ENCODE data around the gene CUL1.

CUL1 gene

DNA sequence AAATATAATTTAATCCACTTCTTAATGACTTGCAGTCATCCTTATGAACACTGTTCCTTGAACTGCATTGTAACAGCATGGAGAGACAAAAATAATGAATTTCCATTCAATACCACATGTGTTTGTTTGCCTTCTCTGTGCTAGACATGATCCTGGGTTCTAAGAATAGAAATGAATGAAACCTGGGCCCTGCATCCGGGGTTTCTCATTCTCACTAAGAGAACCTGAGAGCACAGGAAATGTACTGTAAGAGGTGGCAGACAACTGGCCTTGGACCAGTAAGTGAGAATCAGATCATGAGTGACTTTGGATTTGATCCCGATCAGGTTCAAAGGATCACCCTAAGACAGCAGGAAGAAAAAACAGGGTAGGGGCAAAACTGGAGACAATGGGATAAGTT lies 37.2 kb upstream of the CUL1 start:
- H3K79me1 ChIP-seq (replicated peaks; ENCODE audit: low read length, poor library complexity, severe bottlenecking): no peaks in the 10 kb centered on the region
- no peak overlapping the region for H2AFZ ChIP-seq (ENCODE audit: low read depth, low read length)
- no peak overlapping the region for H3K27ac ChIP-seq (ENCODE audit: low read length, poor library complexity, severe bottlenecking)
- H4K91ac ChIP-seq (ENCODE audit: low read length): no peak overlapping the region
- H2BK12ac ChIP-seq (ENCODE audit: low read length in 2 of 2): no peak overlapping the region
- no peaks in the 10 kb centered on the region for H3K36me3 ChIP-seq (ENCODE audit: control insufficient read depth in 1 of 2, insufficient read depth in 2 of 2, low read depth in 1 of 2, low read length in 2 of 2)
- peaks cover 1% of the 10 kb centered on the region for H3K4me1 ChIP-seq (ENCODE audit: control insufficient read depth, insufficient read depth, low read depth, low read length)
- no peak overlapping the region for H2BK15ac ChIP-seq (ENCODE audit: low read depth, poor library complexity, severe bottlenecking)
- H4K8ac ChIP-seq (ENCODE audit: low read length): no peak overlapping the region
- H3K18ac ChIP-seq (ENCODE audit: low read depth in 1 of 2, low read length in 2 of 2): no peak overlapping the region
- WGBS: 99% methylated on average over 2 of the region's 2 CpGs
- H2BK120ac ChIP-seq (ENCODE audit: low read depth, low read length): no peak overlapping the region
- no peak overlapping the region for H3K14ac ChIP-seq (ENCODE audit: low read length in 2 of 2)
- no peaks in the 10 kb centered on the region for H3K27me3 ChIP-seq (ENCODE audit: control insufficient read depth in 1 of 2, insufficient read depth in 1 of 2, low read length in 2 of 2)
- no peak overlapping the region for H3K4me2 ChIP-seq (ENCODE audit: low read length, poor library complexity, severe bottlenecking)
- no peak for DNase-seq
- H3K4me3 ChIP-seq (ENCODE audit: insufficient read depth in 1 of 2, low read depth in 1 of 2, low read length in 2 of 2): no peak overlapping the region
- no peaks in the 10 kb centered on the region for H3K9me3 ChIP-seq (ENCODE audit: control insufficient read depth, low read length)
- no peak overlapping the region for H3K9ac ChIP-seq (ENCODE audit: low read length)
- no peak overlapping the region for H3K4ac ChIP-seq (ENCODE audit: low read depth in 1 of 2, low read length in 2 of 2)
- H3K23ac ChIP-seq (ENCODE audit: low read length in 2 of 2): no peak overlapping the region
- H2AK5ac ChIP-seq (ENCODE audit: low read length, severe bottlenecking): no peak overlapping the region
- no peak overlapping the region for H2BK5ac ChIP-seq (ENCODE audit: low read depth, low read length, poor library complexity, severe bottlenecking)

DNA sequence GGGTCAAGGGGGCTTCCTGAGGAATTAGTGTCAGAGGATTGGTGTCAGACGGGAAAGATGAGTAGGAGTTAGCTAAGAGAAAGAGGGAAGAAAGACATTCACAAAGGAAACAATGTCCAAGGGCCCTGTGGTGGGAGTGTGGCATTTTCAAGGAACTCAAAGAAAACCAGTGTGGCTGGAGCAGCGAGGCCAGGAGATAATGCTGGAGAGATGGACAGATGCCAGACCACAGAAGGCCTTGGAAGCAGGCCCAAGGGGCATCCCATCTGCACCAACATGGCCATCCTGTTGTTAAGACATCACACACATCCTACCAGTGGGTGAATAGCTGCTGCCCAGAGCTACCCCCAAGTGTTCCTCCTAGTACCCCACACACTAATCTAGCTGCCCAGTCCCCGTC lies 36.1 kb upstream of the CUL1 start:
- H3K23ac ChIP-seq (ENCODE audit: low read length in 2 of 2): no peak overlapping the region
- H3K79me1 ChIP-seq (replicated peaks; ENCODE audit: low read length, poor library complexity, severe bottlenecking): no peaks in the 10 kb centered on the region
- H2AFZ ChIP-seq (ENCODE audit: low read depth, low read length): no peak overlapping the region
- H2BK12ac ChIP-seq (ENCODE audit: low read length in 2 of 2): no peak overlapping the region
- H3K4ac ChIP-seq (ENCODE audit: low read depth in 1 of 2, low read length in 2 of 2): no peak overlapping the region
- H2BK5ac ChIP-seq (ENCODE audit: low read depth, low read length, poor library complexity, severe bottlenecking): no peak overlapping the region
- DNase-seq: no peak
- no peak overlapping the region for H3K9ac ChIP-seq (ENCODE audit: low read length)
- no peak overlapping the region for H2AK5ac ChIP-seq (ENCODE audit: low read length, severe bottlenecking)
- no peak overlapping the region for H3K14ac ChIP-seq (ENCODE audit: low read length in 2 of 2)
- H4K8ac ChIP-seq (ENCODE audit: low read length): no peak overlapping the region
- no peak overlapping the region for H2BK120ac ChIP-seq (ENCODE audit: low read depth, low read length)
- no peak overlapping the region for H3K18ac ChIP-seq (ENCODE audit: low read depth in 1 of 2, low read length in 2 of 2)
- H3K36me3 ChIP-seq (ENCODE audit: control insufficient read depth in 1 of 2, insufficient read depth in 2 of 2, low read depth in 1 of 2, low read length in 2 of 2): no peaks in the 10 kb centered on the region
- no peaks in the 10 kb centered on the region for H3K9me3 ChIP-seq (ENCODE audit: control insufficient read depth, low read length)
- H3K27ac ChIP-seq (ENCODE audit: low read length, poor library complexity, severe bottlenecking): no peak overlapping the region
- H2BK15ac ChIP-seq (ENCODE audit: low read depth, poor library complexity, severe bottlenecking): no peak overlapping the region
- 77% methylated on average over 3 of the region's 3 CpGs for WGBS
- no peak overlapping the region for H3K4me2 ChIP-seq (ENCODE audit: low read length, poor library complexity, severe bottlenecking)
- no peak overlapping the region for H3K4me3 ChIP-seq (ENCODE audit: insufficient read depth in 1 of 2, low read depth in 1 of 2, low read length in 2 of 2)
- H3K4me1 ChIP-seq (ENCODE audit: control insufficient read depth, insufficient read depth, low read depth, low read length): peaks cover 1% of the 10 kb centered on the region
- no peak overlapping the region for H4K91ac ChIP-seq (ENCODE audit: low read length)
- no peaks in the 10 kb centered on the region for H3K27me3 ChIP-seq (ENCODE audit: control insufficient read depth in 1 of 2, insufficient read depth in 1 of 2, low read length in 2 of 2)

DNA sequence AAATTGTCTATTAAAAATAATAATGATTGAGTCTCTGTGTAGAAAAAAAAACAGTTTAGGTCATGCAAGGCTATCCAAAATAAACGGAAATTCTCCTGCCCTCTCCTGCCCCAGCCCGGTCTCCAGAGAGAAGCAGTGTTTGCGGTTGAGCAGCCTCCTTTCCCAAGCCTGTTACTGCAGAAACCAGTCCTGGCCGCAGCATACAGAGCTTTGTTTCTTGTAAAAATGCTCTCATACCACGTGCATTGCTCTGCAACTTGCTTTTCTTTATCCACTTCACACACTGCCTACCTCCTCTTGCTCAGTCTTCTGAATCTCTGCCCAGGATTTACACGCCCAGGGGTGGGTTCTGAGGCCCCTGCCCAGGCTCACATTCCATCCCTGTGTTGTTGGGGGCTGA lies 34.4 kb upstream of the CUL1 start:
- Histone ChIP-seq H3K4me1 (ENCODE audit: control insufficient read depth, insufficient read depth, low read depth, low read length) (peaks cover 1% of the 10 kb centered on the region), H3K27ac (ENCODE audit: low read length, poor library complexity, severe bottlenecking) (no peak overlapping the region), H3K4me2 (ENCODE audit: low read length, poor library complexity, severe bottlenecking) (no peak overlapping the region), H3K79me1 (replicated peaks; ENCODE audit: low read length, poor library complexity, severe bottlenecking) (no peaks in the 10 kb centered on the region), H2AFZ (ENCODE audit: low read depth, low read length) (no peak overlapping the region), H3K9me3 (ENCODE audit: control insufficient read depth, low read length) (no peaks in the 10 kb centered on the region), H2BK5ac (ENCODE audit: low read depth, low read length, poor library complexity, severe bottlenecking) (no peak overlapping the region), H4K8ac (ENCODE audit: low read length) (no peak overlapping the region), H3K4me3 (ENCODE audit: insufficient read depth in 1 of 2, low read depth in 1 of 2, low read length in 2 of 2) (peak overlapping the region in 1 of 2 experiments; percentile 30), H2BK120ac (ENCODE audit: low read depth, low read length) (no peak overlapping the region), H3K36me3 (ENCODE audit: control insufficient read depth in 1 of 2, insufficient read depth in 2 of 2, low read depth in 1 of 2, low read length in 2 of 2) (no peaks in the 10 kb centered on the region), H2AK5ac (ENCODE audit: low read length, severe bottlenecking) (no peak overlapping the region), H2BK12ac (ENCODE audit: low read length in 2 of 2) (no peak overlapping the region), H2BK15ac (ENCODE audit: low read depth, poor library complexity, severe bottlenecking) (peak overlapping the region; percentile 52), H3K23ac (ENCODE audit: low read length in 2 of 2) (no peak overlapping the region), H3K27me3 (ENCODE audit: control insufficient read depth in 1 of 2, insufficient read depth in 1 of 2, low read length in 2 of 2) (no peaks in the 10 kb centered on the region), H3K4ac (ENCODE audit: low read depth in 1 of 2, low read length in 2 of 2) (no peak overlapping the region), H3K14ac (ENCODE audit: low read length in 2 of 2) (no peak overlapping the region), H3K18ac (ENCODE audit: low read depth in 1 of 2, low read length in 2 of 2) (no peak overlapping the region), H3K9ac (ENCODE audit: low read length) (peak overlapping the region; percentile 54), H4K91ac (ENCODE audit: low read length) (no peak overlapping the region)
- WGBS: 58% methylated on average over 6 of the region's 6 CpGs
- peak; percentile 6 for DNase-seq

DNA sequence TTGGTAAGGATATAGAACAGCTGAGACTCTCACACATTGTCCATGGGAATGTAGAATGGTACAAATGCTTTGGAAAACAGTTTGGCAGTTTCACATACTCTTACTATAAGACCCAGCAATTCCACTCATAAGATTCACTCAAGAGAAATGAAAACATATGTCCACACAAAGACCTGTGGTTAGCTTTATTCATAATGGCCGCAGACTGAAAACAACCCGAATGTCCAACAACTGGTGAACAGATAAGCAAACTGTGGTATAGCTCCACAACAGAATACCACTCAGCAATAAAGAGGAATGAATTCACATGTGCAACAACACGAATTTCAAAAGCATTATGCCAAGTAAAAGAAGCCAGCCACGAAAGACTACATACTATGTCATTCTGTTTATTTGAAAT lies 33.5 kb upstream of the CUL1 start:
- WGBS: 81% methylated on average over 3 of the region's 4 CpGs
- no peak overlapping the region for H3K23ac ChIP-seq (ENCODE audit: low read length in 2 of 2)
- DNase-seq: no peak
- no peak overlapping the region for H3K4me2 ChIP-seq (ENCODE audit: low read length, poor library complexity, severe bottlenecking)
- no peak overlapping the region for H2AK5ac ChIP-seq (ENCODE audit: low read length, severe bottlenecking)
- no peak overlapping the region for H3K9ac ChIP-seq (ENCODE audit: low read length)
- no peaks in the 10 kb centered on the region for H3K36me3 ChIP-seq (ENCODE audit: control insufficient read depth in 1 of 2, insufficient read depth in 2 of 2, low read depth in 1 of 2, low read length in 2 of 2)
- no peak overlapping the region for H2BK5ac ChIP-seq (ENCODE audit: low read depth, low read length, poor library complexity, severe bottlenecking)
- H4K91ac ChIP-seq (ENCODE audit: low read length): no peak overlapping the region
- H2BK15ac ChIP-seq (ENCODE audit: low read depth, poor library complexity, severe bottlenecking): no peak overlapping the region
- H2BK120ac ChIP-seq (ENCODE audit: low read depth, low read length): no peak overlapping the region
- H3K4me1 ChIP-seq (ENCODE audit: control insufficient read depth, insufficient read depth, low read depth, low read length): peaks cover 1% of the 10 kb centered on the region
- no peak overlapping the region for H3K27ac ChIP-seq (ENCODE audit: low read length, poor library complexity, severe bottlenecking)
- no peak overlapping the region for H4K8ac ChIP-seq (ENCODE audit: low read length)
- no peak overlapping the region for H2BK12ac ChIP-seq (ENCODE audit: low read length in 2 of 2)
- no peaks in the 10 kb centered on the region for H3K9me3 ChIP-seq (ENCODE audit: control insufficient read depth, low read length)
- no peak overlapping the region for H3K14ac ChIP-seq (ENCODE audit: low read length in 2 of 2)
- H3K4ac ChIP-seq (ENCODE audit: low read depth in 1 of 2, low read length in 2 of 2): no peak overlapping the region
- peak overlapping the region in 1 of 2 experiments; percentile 7 for H3K18ac ChIP-seq (ENCODE audit: low read depth in 1 of 2, low read length in 2 of 2)
- H2AFZ ChIP-seq (ENCODE audit: low read depth, low read length): no peak overlapping the region
- no peaks in the 10 kb centered on the region for H3K79me1 ChIP-seq (replicated peaks; ENCODE audit: low read length, poor library complexity, severe bottlenecking)
- H3K27me3 ChIP-seq (ENCODE audit: control insufficient read depth in 1 of 2, insufficient read depth in 1 of 2, low read length in 2 of 2): no peaks in the 10 kb centered on the region
- H3K4me3 ChIP-seq (ENCODE audit: insufficient read depth in 1 of 2, low read depth in 1 of 2, low read length in 2 of 2): no peak overlapping the region
